ENCODE measurements around the gene MZF1. TPM values are rescaled to one million over a fixed set of nuclear protein-coding genes. Genes with fewer than 3 reads are reported as not detected.

Gene MZF1
- total and polyA plus RNA-seq, 10 of the 15 experiments (the other 5 are each of a cell fraction or from before 2014, with no cell fraction given): 0.38 to 14.7 (median 7.2) TPM

GRCh38 chr19:58572818-58573657, at the start of gene MZF1 (continued):
- TF ChIP-seq ZBTB11 (CRISPR knock-in tag; IDR thresholded peaks at IDR 0.05) (no peak), SPI1 (IDR thresholded peaks at IDR 0.05; ENCODE audit: borderline replicate concordance, insufficient read depth, low read depth, low read length) (peak; percentile 50; the same call in 1 of the 2 replicates), GABPA (IDR thresholded peaks at IDR 0.05; ENCODE audit: low read depth) (peak; percentile 83), KAT2A (conservative IDR thresholded peaks at IDR 0.05; ENCODE audit: control insufficient read depth, low read depth, low read length) (no peak), CBX3 (IDR thresholded peaks at IDR 0.05; ENCODE audit: borderline replicate concordance, low read depth) (no peak), NFIC (IDR thresholded peaks at IDR 0.05; ENCODE audit: low read depth, low read length) (no peak), SP1 (IDR thresholded peaks at IDR 0.05; ENCODE audit: low read depth, low read length) (peak; percentile 87), TCF3 (IDR thresholded peaks at IDR 0.05; ENCODE audit: borderline replicate concordance, insufficient read depth, low read depth, low read length) (no peak), E4F1 (IDR thresholded peaks at IDR 0.05; ENCODE audit: borderline replicate concordance, partially characterized antibody) (peak; percentile 98), NRF1 (conservative IDR thresholded peaks at IDR 0.05; ENCODE audit: low read depth, low read length) (peak; percentile 61), CEBPZ (IDR thresholded peaks at IDR 0.05; ENCODE audit: low read depth, low read length) (0 out of 2 replicates have a peak, but pooled peaks have one; percentile 29), E2F4 (IDR thresholded peaks at IDR 0.05; ENCODE audit: low read depth, low read length) (no peak), ATF2 (IDR thresholded peaks at IDR 0.05; ENCODE audit: low read length) (no peak)
